ENCODE results near the gene ZNF358. TPM values are rescaled to one million over a fixed set of nuclear protein-coding genes. Genes with fewer than 3 reads are reported as not detected.

The ZNF358 gene
- 10 to 100 TPM; 75.3 to 82.4 TPM for total RNA-seq
- long read RNA-seq, partial matches to known transcripts = 4 of 4 reads
- long read RNA-seq, other reads (novel, unspliced or antisense) = 0 of 4 reads

- ATAC-seq = peak; percentile 93
- intact Hi-C loops (cut with DNase I) = no loop called here
- DNase-seq = peak; percentile 86
Observed at GRCh38 chr19:7515645-7516151, at the start of gene ZNF358. ZNF358 (plus strand) TSS chr19:7516103; CDS start chr19:7519243, 3,140 bp downstream.

DNA sequence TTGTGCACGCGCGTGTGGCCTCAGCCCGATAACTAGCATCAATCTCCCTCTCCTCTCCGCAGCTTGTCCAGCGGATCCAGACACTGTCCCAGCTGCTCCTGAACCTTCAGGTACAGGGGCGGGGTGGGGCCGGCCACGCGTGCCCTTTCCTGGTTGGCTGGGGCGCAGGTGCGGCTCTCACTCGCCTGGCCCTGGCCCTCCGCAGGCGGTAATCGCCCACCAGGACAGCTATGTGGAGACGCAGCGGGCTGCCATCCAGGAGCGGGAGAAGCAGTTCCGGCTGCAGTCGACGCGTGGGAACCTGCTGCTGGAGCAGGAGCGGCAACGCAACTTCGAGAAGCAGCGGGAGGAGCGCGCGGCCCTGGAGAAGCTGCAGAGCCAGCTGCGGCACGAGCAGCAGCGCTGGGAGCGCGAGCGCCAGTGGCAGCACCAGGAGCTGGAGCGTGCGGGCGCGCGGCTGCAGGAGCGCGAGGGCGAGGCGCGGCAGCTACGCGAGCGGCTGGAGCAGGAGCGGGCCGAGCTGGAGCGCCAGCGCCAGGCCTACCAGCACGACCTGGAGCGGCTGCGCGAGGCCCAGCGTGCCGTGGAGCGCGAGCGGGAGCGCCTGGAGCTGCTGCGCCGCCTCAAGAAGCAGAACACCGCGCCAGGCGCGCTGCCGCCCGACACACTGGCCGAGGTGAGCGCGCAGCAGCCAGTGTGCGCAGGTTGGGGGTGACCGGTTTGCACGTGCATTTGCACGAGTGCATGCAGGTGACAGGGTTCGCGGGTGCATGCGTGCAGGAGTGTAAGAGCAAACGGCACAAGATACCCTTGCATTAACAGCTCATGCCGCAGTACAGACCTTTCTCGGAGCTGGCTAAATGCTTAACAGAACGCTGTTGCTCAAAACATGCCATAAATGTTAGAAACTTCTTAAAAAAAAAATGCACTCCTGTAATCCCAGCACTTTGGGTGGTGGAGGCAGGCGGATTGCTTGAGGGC, 48.6 kb upstream of the ZNF358 start:
- no peak for DNase-seq
- no peak for ATAC-seq
- intact Hi-C loops (cut with DNase I) = no loop called here

GRCh38 chr19:7468840-7469239, 47.1 kb upstream of the ZNF358 start:
- intact Hi-C loops (cut with DNase I) = no loop called here
- DNase-seq = no peak
- no peak for ATAC-seq

DNA sequence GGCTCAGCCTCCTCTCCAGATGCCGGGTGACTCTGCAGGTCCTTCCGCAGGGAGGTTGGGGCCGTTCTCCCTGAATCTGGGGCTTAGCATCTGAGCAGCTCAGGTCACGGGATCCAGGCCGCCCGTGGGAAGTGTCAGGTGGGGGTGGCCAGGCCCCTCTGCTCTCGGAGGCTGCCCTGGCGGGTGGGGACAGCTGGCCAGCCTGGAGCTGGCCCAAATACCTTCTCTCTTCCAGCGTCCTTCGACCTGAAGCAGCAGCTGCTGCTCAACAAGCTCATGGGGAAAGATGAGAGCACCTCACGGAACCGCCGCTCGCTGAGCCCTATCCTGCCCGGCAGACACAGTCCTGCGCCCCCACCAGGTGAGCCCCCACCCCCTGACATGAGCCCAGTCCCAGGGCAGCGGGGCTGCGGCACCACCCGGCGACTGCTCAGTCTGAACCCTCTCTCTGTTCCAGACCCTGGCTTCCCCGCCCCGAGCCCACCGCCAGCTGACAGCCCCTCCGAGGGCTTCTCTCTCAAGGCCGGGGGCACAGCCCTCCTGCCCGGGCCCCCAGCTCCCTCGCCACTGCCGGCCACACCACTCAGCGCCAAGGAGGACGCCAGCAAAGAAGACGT, 46.1 kb upstream of the ZNF358 start:
- intact Hi-C loops (cut with DNase I) = no loop called here
- DNase-seq (no peak), ATAC-seq (no peak)

DNA sequence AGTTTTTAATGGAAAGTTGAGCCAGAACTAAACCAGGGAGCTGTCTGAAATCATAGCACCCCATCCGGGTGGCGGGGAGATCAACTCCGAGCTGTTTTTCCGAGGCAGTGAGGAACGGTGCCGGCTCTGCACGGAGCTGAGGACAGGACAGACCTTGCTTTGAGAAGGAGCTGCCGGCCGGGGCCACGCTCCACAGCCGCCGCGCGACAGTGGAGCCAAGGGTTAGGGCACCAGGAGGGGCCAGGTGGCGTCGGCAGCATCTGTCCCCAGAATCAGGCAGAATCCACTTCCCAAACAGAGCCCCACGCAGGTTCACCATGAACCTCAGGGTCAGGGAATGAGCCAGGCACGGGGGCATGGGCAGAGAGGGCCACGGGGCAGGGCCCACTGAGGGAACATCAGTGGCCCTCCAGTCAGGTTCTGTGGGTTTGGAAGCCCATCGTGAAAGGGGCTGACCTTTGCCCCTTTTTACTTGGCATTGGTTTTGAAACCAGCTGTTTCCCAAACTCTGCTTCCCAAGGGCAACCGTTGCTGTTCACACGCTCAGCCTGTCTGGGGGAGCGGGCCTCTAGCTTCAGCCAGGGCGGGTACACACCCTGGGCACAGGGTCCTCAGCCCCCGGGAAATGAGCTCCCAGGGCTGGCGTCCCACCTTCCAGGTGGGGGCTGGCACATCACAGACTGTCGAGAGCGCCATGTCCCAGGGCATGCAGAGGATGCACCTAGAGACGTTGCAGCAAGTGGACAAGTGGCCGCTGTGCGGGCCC, 45.2 kb upstream of the ZNF358 start:
- ATAC-seq = no peak

GRCh38 chr19:7471696-7472615, 43.9 kb upstream of the ZNF358 start:
- ATAC-seq (no peak), DNase-seq (no peak)
- intact Hi-C loops (cut with DNase I) = no loop called here

More for the DNA sequence above, 45.2 kb upstream of the ZNF358 start:
- intact Hi-C loops (cut with DNase I) = no loop called here
- no peak for DNase-seq

- DNase-seq (no peak), ATAC-seq (no peak)
- intact Hi-C loops (cut with DNase I) = no loop called here
Observed at GRCh38 chr19:7475665-7476064, 40.2 kb upstream of the ZNF358 start.

GRCh38 chr19:7476241-7476640, 39.7 kb upstream of the ZNF358 start:
- ATAC-seq = no peak
- no peak for DNase-seq
- intact Hi-C loops (cut with DNase I) = no loop called here

DNA sequence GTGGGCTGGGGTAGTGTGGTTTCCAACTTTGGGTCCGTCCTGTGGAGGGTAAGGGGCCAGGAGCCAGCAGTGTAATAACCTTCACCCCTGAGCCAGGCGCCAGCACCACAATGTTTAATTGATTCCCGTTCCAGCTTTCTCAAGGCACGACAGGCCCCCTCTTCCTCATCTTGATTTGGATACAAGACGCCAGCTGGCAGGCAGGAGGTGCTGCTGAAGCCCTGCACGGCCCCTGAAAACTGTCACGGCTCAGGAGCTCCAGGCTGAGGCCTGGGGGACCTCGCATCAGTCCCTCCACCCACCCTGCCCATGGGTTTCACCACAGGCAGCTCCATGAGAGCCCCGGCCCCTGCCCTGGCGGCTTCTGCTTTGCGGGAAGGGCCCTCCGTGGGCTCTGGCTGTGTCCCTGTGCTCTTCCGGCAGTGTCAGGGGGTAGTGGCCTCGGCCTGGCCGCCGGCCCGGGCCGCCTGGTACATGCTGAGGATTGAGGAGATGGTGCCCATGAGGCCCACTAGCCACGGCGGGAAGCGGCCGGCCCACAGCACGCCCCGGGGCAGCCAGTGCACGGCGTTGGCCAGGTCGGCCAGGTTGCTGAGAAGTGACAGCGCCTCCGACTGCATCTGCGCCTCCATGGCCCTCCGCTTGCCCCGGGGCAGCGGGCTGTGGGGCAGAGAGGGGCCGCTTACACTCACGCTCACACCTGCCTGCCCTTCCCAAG, 39.0 kb upstream of the ZNF358 start:
- ATAC-seq = peak in 1 of 2 donors; percentile 16
- no peak for DNase-seq
- intact Hi-C loops (cut with DNase I) = no loop called here

DNA sequence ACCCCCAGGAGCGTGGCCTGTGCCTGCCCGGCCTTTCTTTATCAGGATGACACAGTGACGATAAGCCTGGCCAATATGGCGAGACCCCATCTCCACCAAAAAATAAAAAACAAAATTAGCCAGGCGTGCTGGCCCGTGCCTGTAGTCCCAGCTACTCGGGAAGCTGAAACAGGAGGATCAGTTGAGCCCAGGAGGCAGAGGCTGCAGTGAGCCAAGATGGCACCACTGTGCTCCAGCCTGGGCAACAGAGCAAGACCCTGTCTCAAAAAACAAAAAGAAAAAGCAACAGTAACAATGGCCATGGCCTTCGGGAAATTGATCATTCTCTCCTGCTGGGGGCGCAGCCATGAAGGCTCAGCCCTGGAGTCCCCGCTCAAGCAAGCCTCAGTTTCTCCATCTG, 38.1 kb upstream of the ZNF358 start:
- ATAC-seq = no peak
- no peak for DNase-seq
- intact Hi-C loops (cut with DNase I) = no loop called here

GRCh38 chr19:7478173-7478842, 37.6 kb upstream of the ZNF358 start:
- DNase-seq (no peak), ATAC-seq (peak in 1 of 2 donors; percentile 4)
- intact Hi-C loops (cut with DNase I) = no loop called here

DNA sequence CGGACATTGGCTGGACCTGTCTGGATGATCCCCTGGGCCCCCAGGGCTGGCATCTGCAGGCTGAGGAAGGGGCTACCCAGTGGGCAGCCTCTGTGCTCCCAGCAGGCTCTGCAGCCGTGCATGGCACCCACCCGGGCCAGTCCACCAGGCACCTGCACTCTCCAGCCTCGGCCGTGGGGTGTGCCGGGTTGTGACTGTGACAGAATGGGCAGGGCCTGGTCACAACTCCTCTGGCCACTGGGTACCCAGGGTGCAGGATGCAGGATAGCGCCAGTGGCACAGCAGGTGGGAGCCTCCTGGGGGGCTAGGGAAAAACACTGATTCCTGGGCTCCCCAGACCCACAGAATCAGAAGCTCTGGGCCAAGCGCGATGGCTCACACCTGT, 37.1 kb upstream of the ZNF358 start:
- ATAC-seq = peak in 1 of 2 donors; percentile 7
- intact Hi-C loops (cut with DNase I) = no loop called here
- DNase-seq = no peak

GRCh38 chr19:7480222-7480969, 35.5 kb upstream of the ZNF358 start:
- intact Hi-C loops (cut with DNase I) = no loop called here
- DNase-seq (no peak), ATAC-seq (no peak)

- no peak for DNase-seq
- intact Hi-C loops (cut with DNase I) = no loop called here
Observed at GRCh38 chr19:7480970-7481255, 35.0 kb upstream of the ZNF358 start.

DNA sequence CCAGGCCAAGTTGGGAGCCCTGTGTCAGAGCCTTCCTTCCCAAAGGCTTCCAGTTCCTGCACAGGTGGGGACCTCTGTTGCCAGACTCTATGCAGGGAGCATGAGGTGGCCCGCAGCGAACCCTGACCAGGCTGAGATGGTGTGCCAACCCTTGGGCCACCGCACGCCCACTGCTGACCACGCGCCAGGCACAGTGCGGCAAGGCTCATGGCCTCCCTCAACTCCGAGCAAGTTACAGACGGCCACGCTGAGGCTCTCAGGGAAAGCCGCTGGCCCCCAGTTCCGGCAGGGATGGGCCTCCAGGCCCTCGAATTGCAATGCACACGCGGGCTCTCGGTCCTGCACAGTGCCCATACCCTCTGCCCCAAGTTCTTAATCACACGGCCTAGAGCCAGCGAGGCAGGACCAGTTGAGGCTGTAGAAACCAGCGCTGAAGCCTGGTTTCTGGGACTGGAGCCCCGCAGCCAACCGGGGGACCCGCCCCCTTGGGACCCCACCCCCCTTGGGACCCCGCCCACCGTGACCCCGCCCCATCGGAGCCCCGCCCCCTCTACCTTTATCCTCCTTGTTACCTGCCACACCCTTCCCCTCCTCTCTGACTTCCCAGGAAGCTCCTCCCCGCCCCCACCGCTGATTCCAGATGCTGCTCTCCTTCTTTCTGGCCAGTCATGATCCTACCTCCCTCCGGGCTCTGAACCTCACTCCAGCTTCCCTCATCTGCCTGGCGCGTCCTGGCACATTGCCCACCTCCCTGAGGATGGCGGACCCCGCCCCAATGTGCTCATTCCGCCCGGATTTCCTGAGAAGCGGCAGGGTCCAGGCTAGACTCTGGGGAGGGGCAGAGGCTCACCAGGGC, 33.1 kb upstream of the ZNF358 start:
- DNase-seq (peak; percentile 74), ATAC-seq (peak in 1 of 2 donors; percentile 14)
- intact Hi-C loops (cut with DNase I) = no loop called here

More at GRCh38 chr19:7480970-7481255, 35.0 kb upstream of the ZNF358 start:
- ATAC-seq = peak in 1 of 2 donors; percentile 28

- ATAC-seq = no peak
- DNase-seq = no peak
- intact Hi-C loops (cut with DNase I) = no loop called here
Observed at GRCh38 chr19:7483720-7484201, 32.1 kb upstream of the ZNF358 start.
